Spinal cord (tissue), 10 donors: ENCODE results near the gene SLC25A48. TPM values are rescaled to one million over a fixed set of nuclear protein-coding genes. Genes with fewer than 3 reads are reported as not detected.
A peak's percentile ranks its signal among the peaks of the same experiment; 100 is the strongest.

Source experiments
- DNase-seq, 6 donors: peaks; one replicate each; pipeline versions ENCODE4 v3.0.0 to v3.0.0-alpha.2; 2013 to 2015; ENCODE audit warnings: low spot score in 6 of 6, low read depth in 4 of 6
- H3K27ac ChIP-seq: one replicate; pipeline ENCODE4 v1.5.1; 2013; ENCODE audit warnings: low read depth, low read length, control low read depth
- H3K27me3 ChIP-seq: one replicate; pipeline ENCODE4 v1.6.1; 2013; ENCODE audit warnings: low read length; ENCODE audit not compliant: control insufficient read depth, insufficient read depth
- H3K36me3 ChIP-seq: one replicate; pipeline ENCODE4 v1.6.1; 2013; ENCODE audit warnings: low read length; ENCODE audit not compliant: control insufficient read depth, insufficient read depth
- H3K4me1 ChIP-seq: one replicate; pipeline ENCODE4 v1.6.1; 2013; ENCODE audit warnings: low read length; ENCODE audit not compliant: control insufficient read depth, insufficient read depth
- H3K4me3 ChIP-seq: one replicate; pipeline ENCODE4 v1.5.1; 2013; ENCODE audit warnings: low read depth, low read length, control low read depth
- H3K9me3 ChIP-seq: one replicate; pipeline ENCODE4 v1.6.1; 2013; ENCODE audit warnings: low read length; ENCODE audit not compliant: control insufficient read depth, insufficient read depth
- WGBS: methylation state at CpG from one replicate; pipeline ENCODE4 v1.1.5; 2013; ENCODE audit warnings: missing lambda C conversion rate; ENCODE audit not compliant: insufficient coverage; 5-methylcytosine and 5-hydroxymethylcytosine counted together
- polyA plus RNA-seq, 2 donors: library from polyadenylated mRNA; unstranded; fragments of 120-200 nt; gene quantifications; one replicate each; pipeline ENCODE4 v1.2.1, GENCODE V29; 2013; ENCODE audit not compliant: insufficient read length in 2 of 2
- total RNA-seq, 2 donors: library from RNA; depleted of rRNA in 1 of 2; stranded (reverse); fragments of 120-200 nt in 1 of 2; fragments of >200 nt in 1 of 2; gene quantifications; one replicate each; pipeline versions ENCODE4 v1.2.3 to v1.2.4, GENCODE V29; 2013 to 2014
- donor health status: healthy.

SLC25A48 gene
- total and polyA plus RNA-seq, 4 donors = 6.8 to 50.2 (median 23.5) TPM

DNA sequence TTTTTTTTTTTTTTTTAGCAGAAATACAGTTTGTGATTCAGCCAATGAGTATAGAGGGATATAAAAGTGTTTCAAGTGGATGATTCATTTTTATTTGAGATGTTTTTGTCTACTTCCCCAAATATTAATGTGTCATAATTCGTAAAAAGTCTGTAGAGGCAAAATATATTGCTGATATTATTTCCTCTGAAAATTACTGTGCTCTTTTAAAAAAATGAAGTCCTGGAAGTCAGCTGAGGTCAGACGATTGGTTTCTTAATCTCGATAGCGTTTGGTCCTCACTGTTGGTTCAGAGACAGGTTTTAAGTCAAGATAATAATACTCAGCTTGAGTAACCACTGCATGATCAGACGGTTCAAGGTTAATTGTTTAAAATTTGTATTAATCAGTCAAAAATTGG is 41.7 kb downstream of the SLC25A48 start:
- H3K27ac ChIP-seq = no peak overlapping the region

DNA sequence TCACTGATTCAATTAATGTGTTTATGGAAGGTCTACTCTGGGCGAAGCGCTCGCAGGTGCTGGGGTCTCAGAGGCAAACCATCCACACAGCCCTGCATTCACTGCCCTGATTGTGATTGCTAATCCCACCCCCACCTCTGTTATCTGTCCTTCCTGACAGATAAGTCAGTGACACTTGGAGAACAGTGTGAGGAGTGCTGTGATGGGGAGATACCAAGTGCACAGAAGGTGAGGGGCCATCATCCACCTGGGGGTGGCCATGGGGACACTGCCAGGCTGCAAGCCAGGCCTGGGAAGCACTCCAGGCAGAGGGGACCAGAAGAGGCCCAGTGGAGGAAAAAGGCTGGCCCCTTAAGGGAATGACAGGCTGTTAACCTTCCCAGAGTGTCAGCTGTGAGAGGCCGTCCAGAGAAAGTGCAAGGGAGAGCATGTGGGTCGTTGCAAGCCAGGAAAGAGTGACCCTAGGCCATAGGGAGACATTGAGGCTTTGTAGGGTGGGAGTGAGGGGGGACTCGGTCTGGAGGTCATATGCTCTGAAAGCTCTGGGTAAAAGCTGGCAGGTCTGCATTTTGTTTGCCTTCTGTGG is 43.2 kb downstream of the SLC25A48 start:
- Histone ChIP-seq H3K27me3 (no peaks in the 10 kb centered on the region), H3K4me3 (no peak overlapping the region), H3K4me1 (peaks cover 40% of the 10 kb centered on the region), H3K9me3 (no peaks in the 10 kb centered on the region), H3K27ac (no peak overlapping the region), H3K36me3 (peaks cover 11% of the 10 kb centered on the region)
- no peak for DNase-seq
- WGBS = 57% methylated on average over 6 of the region's 6 CpGs

More for the DNA sequence above, 41.7 kb downstream of the SLC25A48 start:
- Histone ChIP-seq H3K36me3 (peaks cover 19% of the 10 kb centered on the region), H3K9me3 (no peaks in the 10 kb centered on the region), H3K4me3 (no peak overlapping the region), H3K27me3 (no peaks in the 10 kb centered on the region), H3K4me1 (peaks cover 31% of the 10 kb centered on the region)
- DNase-seq = no peak
- 100% methylated on average over 1 of the region's 5 CpGs for WGBS

DNA sequence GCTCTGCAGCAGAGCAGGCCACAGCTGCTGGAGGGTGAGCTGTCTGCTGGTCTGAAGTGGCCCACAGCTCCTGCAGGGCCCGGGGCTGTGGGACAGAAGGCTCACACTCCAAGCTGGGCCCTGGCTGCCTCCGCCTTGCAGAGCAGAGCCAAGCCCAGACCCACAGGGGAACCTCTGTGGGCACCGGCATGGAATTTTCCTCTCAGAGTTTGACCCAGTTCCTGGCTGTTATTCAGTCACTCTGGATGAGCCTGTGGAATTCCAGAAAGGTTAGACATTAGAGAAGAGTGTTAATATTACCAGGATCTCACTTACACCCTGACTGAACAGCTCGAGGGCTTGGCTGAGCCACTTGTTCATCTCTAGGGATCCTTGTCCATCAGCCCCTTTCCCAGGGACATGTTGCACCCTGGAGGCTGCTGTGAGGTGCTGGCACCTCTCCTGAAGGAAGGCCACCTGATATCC is 43.7 kb downstream of the SLC25A48 start:
- Histone ChIP-seq H3K27me3 (no peaks in the 10 kb centered on the region), H3K4me3 (no peak overlapping the region), H3K9me3 (no peaks in the 10 kb centered on the region), H3K4me1 (peaks cover 45% of the 10 kb centered on the region), H3K27ac (no peak overlapping the region), H3K36me3 (peaks cover 7% of the 10 kb centered on the region)
- no peak for DNase-seq
- WGBS = 71% methylated on average over 4 of the region's 4 CpGs

DNA sequence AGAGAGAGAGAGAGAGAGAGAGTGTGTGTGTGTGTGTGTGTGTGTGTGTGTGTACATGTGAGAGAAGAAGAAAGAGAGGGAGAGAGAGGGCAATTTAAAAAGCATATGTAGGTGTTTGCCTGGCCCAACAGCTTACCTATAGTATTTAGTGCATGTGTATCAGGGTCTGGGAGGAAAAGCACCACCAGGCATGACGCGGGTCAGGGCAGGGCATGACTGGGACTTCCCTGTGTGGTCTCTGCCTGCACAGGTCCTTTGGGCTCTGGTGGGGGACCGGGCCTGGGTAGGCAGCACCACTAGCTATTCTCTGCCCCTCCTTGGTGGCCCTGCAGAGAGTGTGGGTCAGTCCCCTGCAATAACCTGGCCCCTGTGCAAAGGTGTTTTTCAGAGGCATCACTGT is 45.1 kb downstream of the SLC25A48 start:
- H3K4me1 ChIP-seq = peaks cover 54% of the 10 kb centered on the region
- DNase-seq = no peak
- H3K36me3 ChIP-seq = peaks cover 3% of the 10 kb centered on the region
- H3K4me3 ChIP-seq = no peak overlapping the region
- H3K9me3 ChIP-seq = no peaks in the 10 kb centered on the region
- H3K27ac ChIP-seq = no peak overlapping the region
- no peaks in the 10 kb centered on the region for H3K27me3 ChIP-seq
- 85% methylated on average over 3 of the region's 3 CpGs for WGBS

DNA sequence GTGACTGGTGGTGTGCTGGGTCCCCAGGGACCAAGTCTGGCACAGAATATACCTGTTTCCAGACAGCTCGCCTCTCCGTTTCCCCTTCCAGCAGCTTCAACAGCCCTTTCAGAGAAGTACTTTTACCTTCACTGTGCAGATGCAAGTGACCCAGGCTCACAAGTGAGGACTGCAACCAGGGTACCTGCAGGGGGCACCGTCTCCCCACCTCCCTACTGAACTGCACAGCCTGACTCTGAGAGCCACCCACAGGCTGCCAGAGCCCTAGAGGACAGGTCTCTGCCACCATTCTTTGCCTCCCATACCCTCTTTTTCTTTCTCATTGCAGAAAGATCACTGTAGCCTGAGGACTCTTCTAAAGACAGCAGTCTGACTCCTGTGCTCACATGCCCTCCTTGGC is 45.8 kb downstream of the SLC25A48 start:
- H3K27ac ChIP-seq = peak overlapping the region; percentile 74
- WGBS = 60% methylated on average over 3 of the region's 3 CpGs
- no peaks in the 10 kb centered on the region for H3K9me3 ChIP-seq
- H3K36me3 ChIP-seq = peaks cover 3% of the 10 kb centered on the region
- H3K4me3 ChIP-seq = no peak overlapping the region
- peaks cover 54% of the 10 kb centered on the region for H3K4me1 ChIP-seq
- DNase-seq = no peak
- H3K27me3 ChIP-seq = peaks cover 2% of the 10 kb centered on the region

DNA sequence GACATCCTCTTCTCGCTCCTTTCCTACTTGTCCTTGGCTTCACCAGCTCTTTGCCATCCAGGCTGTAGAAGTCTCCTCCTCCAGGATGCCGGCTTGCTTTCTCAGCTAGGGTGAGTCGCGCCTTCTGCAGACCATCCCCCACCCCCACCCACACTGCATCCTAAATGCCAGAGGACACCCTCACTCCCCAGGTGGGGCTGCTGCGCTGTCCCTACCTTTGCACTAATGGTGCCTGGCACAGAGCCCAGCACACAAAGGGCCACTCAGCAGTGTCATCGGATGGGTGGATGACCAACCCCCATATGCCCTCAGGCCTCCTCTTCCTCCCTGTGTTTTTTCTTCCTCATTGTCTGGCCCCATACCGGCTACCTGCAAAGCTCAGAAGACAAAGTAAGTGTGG is 46.3 kb downstream of the SLC25A48 start:
- H3K4me3 ChIP-seq = no peak overlapping the region
- peaks cover 3% of the 10 kb centered on the region for H3K36me3 ChIP-seq
- H3K4me1 ChIP-seq = peaks cover 54% of the 10 kb centered on the region
- DNase-seq = no peak
- peak overlapping the region; percentile 74 for H3K27ac ChIP-seq
- 71% methylated on average over 7 of the region's 7 CpGs for WGBS
- no peaks in the 10 kb centered on the region for H3K9me3 ChIP-seq
- peaks cover 2% of the 10 kb centered on the region for H3K27me3 ChIP-seq

DNA sequence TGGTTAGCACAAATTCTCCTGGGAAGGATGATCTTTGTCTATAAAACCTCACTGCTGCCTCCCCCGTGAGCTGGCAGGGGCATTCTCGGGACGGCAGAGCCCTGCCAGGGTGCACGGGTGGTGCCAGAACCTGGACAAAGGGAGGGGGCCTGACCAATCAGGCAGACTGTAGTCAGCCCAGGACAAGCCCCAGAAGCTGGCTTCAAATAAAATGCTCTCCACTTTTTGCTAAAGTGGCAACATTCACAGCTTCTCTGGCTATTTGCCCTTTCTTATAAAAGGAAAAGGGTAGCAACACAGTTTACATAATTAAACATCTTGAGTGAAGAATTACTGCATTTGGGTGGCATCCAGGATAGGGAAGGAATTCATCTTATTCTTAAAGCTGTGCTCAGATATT is 46.8 kb downstream of the SLC25A48 start:
- H3K27ac ChIP-seq = peak overlapping the region; percentile 76

DNA sequence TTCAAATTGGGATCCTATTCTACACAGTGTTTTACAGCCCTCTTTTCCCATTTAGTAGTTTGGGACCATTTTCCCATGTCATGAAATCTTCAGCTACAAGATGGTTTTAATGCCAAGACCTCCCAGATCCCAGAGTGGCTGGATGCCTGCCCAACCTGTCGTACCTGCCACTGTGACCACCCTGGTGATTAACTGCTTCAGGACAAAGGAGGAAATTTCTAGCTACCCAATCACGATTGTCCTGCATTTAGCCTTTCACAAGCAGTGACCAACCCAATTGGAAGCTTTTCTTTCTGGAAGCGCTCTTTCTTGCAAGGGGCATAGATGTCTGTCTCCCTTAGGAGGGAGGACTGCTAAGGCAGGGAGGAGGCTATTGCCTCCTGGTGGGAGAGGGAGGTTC is 47.4 kb downstream of the SLC25A48 start:
- DNase-seq = peak in 5 of 6 donors; percentile 58 to 88 (median 75)
- WGBS = 57% methylated on average over 1 of the region's 3 CpGs
- peaks cover 54% of the 10 kb centered on the region for H3K4me1 ChIP-seq
- H3K36me3 ChIP-seq = peaks cover 3% of the 10 kb centered on the region
- peaks cover 2% of the 10 kb centered on the region for H3K27me3 ChIP-seq
- H3K9me3 ChIP-seq = no peaks in the 10 kb centered on the region
- H3K27ac ChIP-seq = peak overlapping the region; percentile 76
- H3K4me3 ChIP-seq = no peak overlapping the region

More for the DNA sequence above, 46.8 kb downstream of the SLC25A48 start:
- peak in 4 of 6 donors; percentile 56 to 91 (median 78) for DNase-seq
- peaks cover 2% of the 10 kb centered on the region for H3K27me3 ChIP-seq
- WGBS = 60% methylated on average over 4 of the region's 4 CpGs
- no peaks in the 10 kb centered on the region for H3K9me3 ChIP-seq
- H3K4me1 ChIP-seq = peaks cover 54% of the 10 kb centered on the region
- peaks cover 3% of the 10 kb centered on the region for H3K36me3 ChIP-seq
- H3K4me3 ChIP-seq = no peak overlapping the region

DNA sequence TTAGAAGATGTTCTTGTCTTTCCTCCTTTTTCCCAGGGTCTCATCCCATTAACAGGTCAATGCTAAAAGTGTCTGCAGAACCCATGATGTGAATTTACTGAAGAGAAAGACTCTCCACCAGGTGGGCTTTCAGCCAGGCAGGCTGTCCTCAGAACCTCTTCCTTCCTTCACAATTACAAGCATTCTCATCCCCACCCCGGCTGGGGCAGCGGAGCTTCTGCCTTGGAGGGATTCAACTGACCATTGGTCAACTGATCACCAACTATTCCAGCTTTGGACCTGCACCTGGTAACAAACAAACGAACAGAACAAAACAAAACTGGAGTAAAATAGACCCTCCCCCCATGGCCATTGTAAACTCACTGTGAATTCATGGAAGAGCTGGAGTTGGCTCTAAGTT is 48.6 kb downstream of the SLC25A48 start:
- H3K4me1 ChIP-seq = peaks cover 50% of the 10 kb centered on the region
- no peaks in the 10 kb centered on the region for H3K9me3 ChIP-seq
- WGBS = 93% methylated on average over 3 of the region's 3 CpGs
- H3K4me3 ChIP-seq = no peak overlapping the region
- H3K36me3 ChIP-seq = peaks cover 3% of the 10 kb centered on the region
- DNase-seq = no peak
- H3K27me3 ChIP-seq = peaks cover 7% of the 10 kb centered on the region
- peak overlapping the region; percentile 76 for H3K27ac ChIP-seq

DNA sequence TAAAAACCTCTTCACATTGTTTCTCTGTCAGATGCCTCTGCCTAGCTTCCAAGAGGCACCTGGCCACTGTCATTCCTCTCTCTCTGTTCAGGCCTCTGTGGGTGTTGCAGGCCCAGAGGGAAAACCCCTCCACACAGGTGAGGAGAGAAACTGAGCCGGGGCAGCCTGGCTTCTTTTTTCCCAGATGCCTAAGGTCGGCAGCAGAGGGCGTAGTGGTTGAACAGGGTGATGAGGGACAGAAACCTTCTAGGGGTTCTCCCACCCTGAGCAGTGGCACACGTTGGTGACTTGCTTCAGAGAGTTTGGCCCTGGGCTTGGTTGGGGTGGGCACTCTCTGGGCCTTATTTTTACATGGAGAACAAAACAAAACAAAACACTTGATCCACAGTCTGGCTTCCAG is 49.0 kb downstream of the SLC25A48 start:
- no peak for DNase-seq
- peaks cover 3% of the 10 kb centered on the region for H3K36me3 ChIP-seq
- WGBS = 50% methylated on average over 1 of the region's 4 CpGs
- no peak overlapping the region for H3K27ac ChIP-seq
- H3K4me3 ChIP-seq = no peak overlapping the region
- peaks cover 9% of the 10 kb centered on the region for H3K27me3 ChIP-seq
- H3K4me1 ChIP-seq = peaks cover 46% of the 10 kb centered on the region
- no peaks in the 10 kb centered on the region for H3K9me3 ChIP-seq
